ENCODE data around the gene PLA2G12B.
"Not testable (repeated sequence)": the region's sequence is repeated elsewhere in the genome, so short reads cannot be mapped to it uniquely, and the experiment has no call there.

PLA2G12B gene

DNA sequence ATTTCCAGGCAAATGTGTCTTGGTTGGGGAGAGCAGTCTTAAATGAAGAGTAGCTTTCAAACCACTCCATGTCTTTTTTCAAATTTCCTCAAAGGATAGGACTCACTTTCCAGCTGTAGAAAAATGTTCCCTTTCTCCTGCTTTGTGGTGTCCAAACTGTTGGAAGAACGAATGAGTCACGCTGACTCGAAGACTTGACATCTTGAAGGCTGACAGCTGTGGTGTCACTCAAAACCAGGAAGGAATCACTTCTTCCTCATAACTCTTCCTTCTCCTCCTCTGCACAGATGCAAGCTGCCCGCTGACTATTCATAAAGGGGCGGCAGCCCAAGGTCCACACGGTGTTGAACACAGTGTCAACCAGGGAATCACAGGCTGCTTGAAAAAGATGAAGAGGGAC lies 19.2 kb downstream of the PLA2G12B start:
- no peak for DNase-seq (ENCODE audit: low read depth in 2 of 2)

DNA sequence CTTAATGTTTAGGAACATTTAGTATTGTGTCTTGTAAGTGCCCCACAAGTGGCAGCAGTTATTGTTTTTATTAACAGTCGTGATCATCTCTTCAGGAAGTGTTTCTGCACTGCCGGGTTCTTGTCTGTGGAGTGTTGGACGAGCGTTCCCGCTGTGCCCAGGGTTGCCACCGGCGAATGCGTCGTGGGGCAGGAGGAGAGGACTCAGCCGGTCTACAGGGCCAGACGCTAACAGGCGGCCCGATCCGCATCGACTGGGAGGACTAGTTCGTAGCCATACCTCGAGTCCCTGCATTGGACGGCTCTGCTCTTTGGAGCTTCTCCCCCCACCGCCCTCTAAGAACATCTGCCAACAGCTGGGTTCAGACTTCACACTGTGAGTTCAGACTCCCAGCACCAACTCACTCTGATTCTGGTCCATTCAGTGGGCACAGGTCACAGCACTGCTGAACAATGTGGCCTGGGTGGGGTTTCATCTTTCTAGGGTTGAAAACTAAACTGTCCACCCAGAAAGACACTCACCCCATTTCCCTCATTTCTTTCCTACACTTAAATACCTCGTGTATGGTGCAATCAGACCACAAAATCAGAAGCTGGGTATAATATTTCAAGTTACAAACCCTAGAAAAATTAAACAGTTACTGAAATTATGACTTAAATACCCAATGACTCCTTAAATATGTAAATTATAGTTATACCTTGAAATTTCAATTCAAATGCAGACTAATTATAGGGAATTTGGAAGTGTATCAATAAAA lies 22.2 kb downstream of the PLA2G12B start:
- DNase-seq (ENCODE audit: low read depth in 2 of 2) = no peak

DNA sequence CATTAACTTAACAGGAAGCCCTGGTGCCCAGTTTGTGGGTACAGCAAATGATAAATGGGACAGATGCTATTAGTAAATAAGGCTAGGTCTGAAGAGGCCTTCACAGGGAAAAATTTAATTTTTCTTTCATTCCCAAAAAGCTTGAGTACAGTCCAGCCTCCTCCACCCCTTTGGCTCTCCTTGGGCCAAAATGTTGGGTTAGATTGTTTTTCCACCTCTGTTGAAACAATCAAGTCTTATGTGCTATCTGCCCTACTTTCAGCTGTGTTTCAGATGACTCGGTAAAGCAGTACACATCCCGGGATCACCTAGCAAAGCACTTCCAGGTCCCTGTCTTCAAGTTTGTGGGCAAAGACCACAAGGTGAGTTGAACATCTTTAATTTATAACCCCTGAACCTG lies 24.3 kb downstream of the PLA2G12B start:
- no peak for DNase-seq (ENCODE audit: low read depth in 2 of 2)

DNA sequence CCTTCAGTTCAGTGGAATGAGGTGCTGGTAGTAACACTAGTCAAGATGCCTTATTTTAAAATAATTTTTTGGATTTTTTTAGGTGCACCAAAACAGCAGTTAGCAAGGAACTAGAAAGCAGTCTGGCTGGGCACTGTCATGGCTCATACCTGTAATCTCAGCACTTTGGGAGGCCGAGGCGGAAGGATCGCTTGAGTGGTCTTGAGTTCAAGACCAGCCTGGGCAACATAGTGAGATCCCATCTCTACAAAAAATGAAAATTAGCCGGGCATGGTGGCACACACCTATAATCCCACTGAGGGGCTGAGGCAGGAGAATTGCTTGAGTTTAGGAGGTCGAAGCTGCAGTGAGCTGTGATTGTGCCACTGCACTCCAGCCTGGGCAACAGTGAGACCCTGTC lies 25.8 kb downstream of the PLA2G12B start:
- no peak for DNase-seq (ENCODE audit: low read depth in 2 of 2)

DNA sequence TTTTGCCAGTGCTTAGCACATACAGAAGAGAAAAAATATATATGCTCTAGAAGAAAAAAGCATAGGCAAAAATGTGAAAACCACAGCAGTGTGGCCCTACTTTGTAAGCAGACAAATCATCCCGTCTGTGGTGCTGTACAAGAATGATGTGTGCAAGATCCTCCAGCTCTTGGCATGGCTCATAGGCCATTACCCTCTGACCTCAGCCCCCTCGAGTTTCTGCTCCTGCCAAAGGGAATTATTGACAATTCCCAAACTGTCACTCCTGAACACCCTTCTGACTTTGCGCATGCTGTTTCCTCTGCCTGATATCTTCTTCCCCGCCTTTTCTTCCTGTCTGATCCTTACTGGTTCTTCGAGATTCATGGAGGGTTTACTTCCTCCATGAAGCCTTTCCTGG lies 27.1 kb downstream of the PLA2G12B start:
- no peak for DNase-seq (ENCODE audit: low read depth in 2 of 2)

DNA sequence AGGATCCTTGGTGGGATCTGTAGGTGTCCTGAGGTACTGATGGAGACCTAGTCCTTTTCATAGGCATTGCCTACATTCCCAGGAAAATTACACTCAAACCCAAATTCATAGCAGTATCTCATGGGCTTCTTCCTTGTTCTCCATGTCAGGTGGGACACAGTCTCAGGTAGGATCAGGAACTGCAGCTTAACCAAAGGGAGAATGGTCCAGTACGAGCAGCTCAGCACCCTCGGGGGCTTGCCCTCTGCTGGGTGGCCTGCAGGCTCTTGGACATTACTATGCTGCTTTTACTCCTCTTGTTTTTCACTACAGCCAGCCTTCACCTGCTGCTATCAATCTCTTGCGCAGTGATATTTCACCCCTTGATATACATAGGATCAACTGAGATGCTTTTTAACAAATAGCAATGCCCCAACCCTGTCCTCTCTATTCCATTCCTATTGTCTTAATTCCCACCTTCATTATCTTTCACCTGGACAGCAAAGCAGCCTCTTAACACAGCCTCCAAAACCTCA lies 28.6 kb downstream of the PLA2G12B start:
- DNase-seq (ENCODE audit: low read depth in 2 of 2) = no peak

DNA sequence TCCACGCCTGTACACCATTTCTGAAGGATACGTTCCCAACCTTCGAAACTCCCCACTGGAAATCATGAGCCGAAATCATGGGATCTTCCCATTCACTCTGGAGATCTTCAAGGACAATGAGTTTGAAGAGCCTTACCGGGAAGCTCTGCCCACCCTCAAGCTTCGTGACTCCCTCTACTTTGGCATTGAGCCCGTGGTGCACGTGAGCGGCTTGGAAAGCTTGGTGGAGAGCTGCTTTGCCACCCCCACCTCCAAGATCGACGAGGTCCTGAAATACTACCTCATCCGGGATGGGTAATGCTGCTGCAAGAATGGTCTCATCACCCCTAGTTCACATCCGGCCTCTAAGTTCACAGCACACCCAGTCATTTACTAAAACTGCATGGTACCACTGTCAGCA lies 30.3 kb downstream of the PLA2G12B start:
- DNase-seq (ENCODE audit: low read depth in 2 of 2) = no peak

DNA sequence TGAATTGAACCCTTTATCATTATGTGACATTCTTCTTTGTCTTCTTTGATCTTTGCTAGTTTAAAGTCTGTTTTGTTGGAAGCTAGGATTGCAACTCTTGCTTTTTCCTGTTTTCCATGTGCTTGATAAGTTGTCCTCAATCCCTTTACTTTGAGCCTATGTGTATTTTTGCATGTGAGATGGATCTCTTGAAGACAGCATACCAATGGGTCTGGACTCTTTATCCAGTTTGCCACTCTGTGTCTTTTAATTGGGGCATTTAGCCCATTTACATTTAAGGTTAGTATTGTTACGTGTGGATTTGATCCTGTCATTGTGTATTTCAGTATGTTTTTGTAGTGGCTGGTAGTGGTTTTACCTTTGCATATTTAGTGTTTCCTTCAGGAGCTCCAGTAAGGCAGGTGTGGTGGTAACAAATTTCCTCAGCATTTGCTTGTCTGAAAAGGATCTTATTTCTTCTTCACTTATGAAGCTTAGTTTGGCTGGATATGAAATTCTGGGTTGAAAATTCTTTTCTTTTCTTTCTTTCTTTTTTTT lies 33.4 kb downstream of the PLA2G12B start:
- not testable (repeated sequence) for DNase-seq (ENCODE audit: low read depth in 2 of 2)

DNA sequence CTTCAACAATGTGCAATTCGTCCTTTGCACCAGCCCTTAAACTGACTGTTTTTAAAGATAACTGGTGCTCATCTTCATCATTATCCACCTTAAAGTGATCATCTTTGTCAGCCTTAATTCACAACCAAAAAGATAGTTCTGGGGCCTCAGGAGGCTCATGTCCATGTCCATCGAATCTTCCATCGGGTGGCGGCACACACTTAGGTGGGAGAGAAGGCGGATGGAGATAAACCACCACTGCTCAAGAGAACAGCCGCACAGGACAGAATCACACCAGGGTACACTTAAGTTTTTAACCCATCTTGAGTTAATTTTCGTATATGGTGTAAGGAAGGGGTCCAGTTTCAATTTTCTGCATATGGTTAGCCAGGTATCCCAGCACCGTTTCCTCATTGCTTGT lies 36.3 kb downstream of the PLA2G12B start:
- DNase-seq (ENCODE audit: low read depth in 2 of 2) = no peak

DNA sequence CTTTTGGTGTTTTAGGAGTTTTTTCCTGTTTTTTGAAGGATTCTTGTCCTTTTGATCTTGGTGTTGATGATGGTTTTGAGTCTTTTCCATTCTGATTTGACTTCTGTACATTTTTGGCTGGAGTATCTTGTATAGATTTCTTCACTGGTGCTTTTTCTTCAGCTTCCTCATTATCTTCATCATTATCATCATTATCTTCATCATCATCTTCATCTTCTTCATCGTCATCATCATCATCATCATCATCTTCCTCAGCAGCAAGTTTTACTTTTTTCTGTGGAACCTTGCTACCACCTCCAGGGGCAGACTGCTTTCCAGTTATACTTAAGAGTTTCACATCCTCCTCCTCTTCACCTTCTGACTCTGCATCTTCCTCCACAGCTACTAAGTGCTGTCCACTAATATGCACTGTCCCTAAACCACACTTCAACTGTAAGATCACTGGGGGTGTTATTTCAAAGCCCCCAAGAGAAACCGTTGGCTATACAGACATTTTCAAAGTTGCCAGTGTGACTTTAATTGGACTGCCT lies 36.7 kb downstream of the PLA2G12B start:
- not testable (repeated sequence) for DNase-seq (ENCODE audit: low read depth in 2 of 2)

DNA sequence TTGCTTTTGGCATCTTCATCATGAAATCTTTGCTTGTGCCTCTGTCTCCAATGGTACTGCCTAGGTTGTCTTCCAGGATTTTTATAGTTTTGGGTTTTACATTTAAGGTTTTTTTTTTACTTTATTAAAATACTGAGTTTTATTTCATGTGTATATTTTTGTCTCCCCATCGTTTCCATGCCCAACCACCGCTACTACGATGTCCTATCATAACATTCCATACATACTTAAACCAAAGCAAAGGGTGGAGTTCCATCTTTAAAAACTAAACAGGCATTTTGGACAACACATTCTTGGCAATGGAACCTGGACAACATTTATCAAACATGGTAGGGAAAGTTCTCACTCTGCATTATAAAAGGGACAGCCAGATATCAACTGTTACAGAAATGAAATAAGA lies 37.4 kb downstream of the PLA2G12B start:
- DNase-seq (ENCODE audit: low read depth in 2 of 2) = not testable (repeated sequence)

DNA sequence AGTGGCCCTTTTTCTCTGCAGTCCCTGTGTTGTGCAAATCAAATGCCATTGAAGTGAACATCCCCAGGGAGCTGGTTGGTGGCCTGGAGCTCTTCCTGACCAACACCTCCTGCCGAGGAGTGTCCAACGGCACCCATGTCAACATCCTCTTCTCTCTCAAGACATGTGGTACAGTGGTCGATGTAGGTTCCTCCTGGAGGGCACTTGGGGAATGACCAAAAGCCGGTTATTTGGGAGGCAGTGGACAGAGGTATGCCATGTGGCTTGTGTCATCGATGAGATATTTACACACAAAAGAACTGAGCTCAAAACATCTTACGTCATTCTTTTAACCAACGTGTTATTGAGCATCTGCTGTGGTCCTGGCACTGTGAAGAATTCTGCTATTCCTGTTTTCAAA lies 41.3 kb downstream of the PLA2G12B start:
- no peak for DNase-seq (ENCODE audit: low read depth in 2 of 2)

DNA sequence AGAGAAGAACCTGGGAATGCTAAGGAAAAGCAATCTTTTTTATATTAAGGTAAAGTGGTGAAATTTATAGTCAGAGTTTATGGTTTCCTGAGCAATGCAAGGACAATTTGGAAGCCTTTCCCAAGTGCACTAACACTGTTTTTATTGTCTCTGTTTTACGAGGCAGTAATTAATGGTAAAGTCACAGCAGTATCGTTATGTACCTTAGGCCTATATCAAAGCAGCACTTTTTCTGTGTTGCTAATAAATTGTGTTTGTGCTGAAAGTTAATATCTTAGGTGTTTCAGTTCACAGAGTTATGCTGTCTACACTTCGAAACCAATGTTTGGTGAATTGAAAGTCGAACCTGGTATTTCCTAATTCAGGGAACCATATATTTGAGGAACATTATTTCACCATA lies 41.9 kb downstream of the PLA2G12B start:
- DNase-seq (ENCODE audit: low read depth in 2 of 2) = no peak

DNA sequence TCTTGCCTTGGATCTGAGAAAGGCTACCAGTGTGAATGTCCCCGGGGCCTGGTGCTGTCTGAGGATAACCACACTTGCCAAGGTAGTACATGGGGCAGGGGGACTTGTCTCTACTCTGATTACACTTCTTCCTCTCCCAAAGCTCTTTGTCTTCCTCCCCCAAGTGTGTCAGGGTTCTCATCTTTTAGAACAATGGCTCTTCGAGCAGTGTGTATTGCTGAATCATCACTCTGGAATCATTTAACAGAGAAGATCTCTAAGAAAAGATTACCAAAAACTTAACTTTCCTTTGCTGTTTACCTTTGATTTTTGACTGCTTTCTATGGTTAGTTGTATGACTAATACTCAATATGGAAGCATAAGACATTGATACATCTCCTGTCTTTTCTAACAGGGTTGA lies 42.8 kb downstream of the PLA2G12B start:
- no peak for DNase-seq (ENCODE audit: low read depth in 2 of 2)

DNA sequence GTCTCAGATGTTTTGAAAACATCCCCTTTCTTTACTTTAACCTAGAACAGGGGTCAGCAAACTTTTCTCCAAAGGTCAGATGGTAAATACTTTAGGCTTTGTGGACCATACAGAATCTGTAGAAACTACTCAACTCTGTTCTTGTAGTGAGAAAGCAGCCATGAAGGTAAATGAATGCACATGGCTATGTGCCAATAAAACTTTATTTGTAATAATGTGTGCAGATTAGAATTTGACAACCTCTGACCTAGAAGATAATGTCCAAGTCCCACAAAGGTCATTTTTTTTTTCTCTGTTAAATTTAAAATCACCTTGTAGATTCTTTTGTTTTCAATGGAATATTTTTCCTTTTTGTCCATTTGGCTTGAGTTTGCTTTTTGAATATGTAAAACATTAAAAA lies 43.9 kb downstream of the PLA2G12B start:
- no peak for DNase-seq (ENCODE audit: low read depth in 2 of 2)

DNA sequence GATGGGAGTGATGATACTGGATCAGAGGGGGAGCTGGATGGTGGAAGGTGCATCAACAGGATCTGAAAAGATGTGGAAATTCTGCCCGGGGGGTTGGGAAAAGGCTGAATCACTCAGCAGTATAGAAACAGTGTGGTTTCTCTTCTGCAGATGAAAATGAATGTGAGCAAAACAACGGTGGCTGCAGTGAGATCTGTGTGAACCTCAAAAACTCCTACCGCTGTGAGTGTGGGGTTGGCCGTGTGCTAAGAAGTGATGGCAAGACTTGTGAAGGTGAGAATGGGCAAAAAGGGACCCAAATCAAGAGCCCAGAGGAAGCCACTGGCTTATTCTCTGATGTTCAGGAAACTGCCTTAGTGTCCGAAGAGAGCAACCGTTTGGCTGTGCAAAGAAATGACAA lies 48.2 kb downstream of the PLA2G12B start:
- no peak for DNase-seq (ENCODE audit: low read depth in 2 of 2)

DNA sequence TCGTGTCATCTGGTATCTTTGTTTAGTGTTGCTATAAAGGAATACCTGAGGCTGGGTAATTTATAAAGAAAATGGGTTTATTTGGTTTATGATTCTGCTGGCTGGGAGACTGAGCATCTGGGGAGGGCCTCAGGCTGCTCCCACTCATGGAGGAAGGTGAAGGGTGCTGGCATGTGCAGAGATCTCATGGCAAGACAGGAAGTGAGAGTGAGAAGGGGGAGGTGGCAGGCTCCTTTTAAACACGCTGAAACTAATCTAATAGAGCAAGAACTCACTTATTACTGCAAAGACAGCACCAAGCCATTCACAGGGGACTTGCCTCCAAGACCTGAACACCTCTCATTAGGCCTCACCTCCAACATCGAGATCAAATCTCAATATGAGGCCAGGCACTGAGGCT lies 49.8 kb downstream of the PLA2G12B start:
- DNase-seq (ENCODE audit: low read depth in 2 of 2) = no peak

DNA sequence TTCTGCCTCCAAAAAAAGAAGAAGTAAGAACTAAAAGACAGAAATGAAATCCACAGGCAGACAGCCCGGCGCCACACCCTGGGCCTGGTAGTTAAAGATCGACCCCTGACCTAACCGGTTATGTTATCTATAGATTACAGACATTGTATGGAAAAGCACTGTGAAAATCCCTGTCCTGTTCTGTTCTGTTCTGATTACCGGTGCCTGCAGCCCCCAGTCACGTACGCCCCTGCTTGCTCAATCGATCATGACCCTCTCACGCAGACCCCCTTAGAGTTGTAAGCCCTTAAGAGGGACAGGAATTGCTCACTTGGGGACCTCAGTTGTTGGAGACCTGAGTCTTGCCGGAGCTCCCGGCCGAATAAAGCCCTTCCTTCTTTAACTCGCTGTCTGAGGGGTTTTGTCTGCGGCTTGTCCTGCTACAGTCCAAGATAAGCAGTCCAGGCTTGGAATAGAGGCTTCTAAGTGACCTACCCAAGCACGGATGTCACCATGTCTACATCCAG lies 50.6 kb downstream of the PLA2G12B start:
- not testable (repeated sequence) for DNase-seq (ENCODE audit: low read depth in 2 of 2)

DNA sequence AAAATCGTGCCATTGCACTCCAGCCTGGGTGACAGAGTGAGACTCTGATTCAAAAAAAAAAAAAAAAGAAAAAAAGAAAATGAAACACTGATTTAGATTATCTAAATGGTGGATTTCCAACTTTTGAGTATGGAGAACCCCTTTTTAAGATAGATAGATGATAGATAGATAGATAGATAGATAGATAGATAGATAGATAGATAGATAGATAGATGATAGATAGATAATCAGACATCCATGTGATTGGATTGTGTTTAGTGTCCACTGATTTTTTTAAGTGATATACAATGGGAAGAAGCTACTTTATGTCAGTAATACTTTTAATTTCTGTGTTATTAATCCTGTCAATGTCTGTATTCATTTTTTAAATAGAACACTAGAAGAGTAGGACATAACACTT lies 55.1 kb downstream of the PLA2G12B start:
- no peak for DNase-seq (ENCODE audit: low read depth in 2 of 2)

DNA sequence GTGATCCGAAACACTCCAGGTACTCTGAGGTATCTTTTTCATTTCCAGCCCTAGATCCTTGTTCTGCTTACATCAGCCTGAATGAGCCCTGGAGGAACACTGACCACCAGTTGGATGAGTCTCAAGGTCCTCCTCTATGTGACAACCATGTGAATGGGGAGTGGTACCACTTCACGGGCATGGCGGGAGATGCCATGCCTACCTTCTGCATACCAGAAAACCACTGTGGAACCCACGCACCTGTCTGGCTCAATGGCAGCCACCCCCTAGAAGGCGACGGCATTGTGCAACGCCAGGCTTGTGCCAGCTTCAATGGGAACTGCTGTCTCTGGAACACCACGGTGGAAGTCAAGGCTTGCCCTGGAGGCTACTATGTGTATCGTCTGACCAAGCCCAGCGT lies 56.0 kb downstream of the PLA2G12B start:
- DNase-seq (ENCODE audit: low read depth in 2 of 2) = no peak

DNA sequence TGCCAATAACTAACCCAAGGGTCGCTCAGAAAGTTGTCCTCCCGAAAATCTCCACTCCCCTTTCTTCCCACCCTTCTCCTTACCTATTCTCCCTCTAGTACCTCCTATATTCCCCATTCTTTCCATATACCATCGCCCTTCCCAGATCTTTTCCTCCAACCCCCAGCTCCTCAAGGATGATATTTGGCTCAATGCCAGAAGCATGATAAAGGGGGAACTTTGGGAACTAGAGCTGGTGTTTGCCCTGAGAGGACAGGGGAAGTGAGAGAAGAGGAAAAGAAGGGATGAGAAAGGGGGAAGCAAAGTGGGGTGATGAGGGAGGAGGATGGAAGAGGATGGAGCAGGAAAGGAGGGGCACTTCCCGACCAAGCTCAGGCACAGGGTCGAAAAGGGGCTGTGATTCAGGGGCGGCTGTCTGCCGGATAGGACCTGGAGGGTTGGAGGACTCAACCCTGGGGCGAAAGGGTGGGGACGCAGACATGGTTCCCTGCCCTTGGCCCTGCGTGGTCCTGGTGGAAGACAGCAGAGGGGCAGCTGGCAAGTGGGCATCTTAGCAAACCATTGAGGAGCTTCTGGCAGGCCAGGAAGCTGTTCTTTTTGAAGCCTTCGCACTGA lies 59.3 kb downstream of the PLA2G12B start:
- no peak for DNase-seq (ENCODE audit: low read depth in 2 of 2)

DNA sequence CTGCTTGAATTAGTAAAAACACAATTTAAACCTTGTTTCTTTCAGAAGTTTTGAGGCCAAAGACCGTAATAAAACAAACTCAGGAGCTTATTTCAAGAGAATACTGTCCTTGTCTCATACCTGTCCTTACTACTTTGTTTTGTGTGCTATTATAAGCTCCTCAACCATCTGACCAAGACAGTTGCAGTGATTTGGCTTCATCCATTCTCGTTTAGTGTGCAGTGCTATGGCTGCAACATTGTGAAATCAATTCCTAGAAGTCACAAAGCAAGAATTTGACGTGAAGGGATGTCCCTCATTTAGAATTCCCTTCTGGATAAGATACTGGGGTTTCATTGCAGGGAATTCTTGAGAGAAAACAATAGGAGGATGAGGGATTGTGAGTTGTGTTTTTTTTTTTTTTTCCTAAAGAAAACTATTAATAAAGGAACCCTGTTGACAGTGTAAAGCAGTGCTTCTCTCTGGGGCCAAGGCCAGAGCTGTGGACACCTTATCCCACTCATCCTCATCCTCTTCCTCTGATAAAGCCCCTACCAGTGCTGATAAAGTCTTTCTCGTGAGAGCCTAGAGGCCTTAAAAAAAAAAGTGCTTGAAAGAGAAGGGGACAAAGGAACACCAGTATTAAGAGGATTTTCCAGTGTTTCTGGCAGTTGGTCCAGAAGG lies 61.3 kb downstream of the PLA2G12B start, which contains the start of gene OIT3:
OIT3 (plus strand) TSS at position 604 of the 663 bp plus-strand sequence. CDS start 60 bp downstream, outside the sequence.
- no peak for DNase-seq (ENCODE audit: low read depth in 2 of 2)
